Dermis microvascular lymphatic vessel endothelial cell (primary cell): ENCODE data around the gene FRMD4B. TPM values are rescaled to one million over a fixed set of nuclear protein-coding genes. Genes with fewer than 3 reads are reported as not detected.
"Not testable (repeated sequence)": the region's sequence is repeated elsewhere in the genome, so short reads cannot be mapped to it uniquely, and the experiment has no call there.

Experiments used
- DNase-seq, 2 donors: peaks; one replicate each; pipeline versions ENCODE4 v3.0.0 to v3.0.0-alpha.2; 2010; ENCODE audit warnings: low read depth in 2 of 2
- total RNA-seq: library from RNA; depleted of rRNA; stranded (reverse); fragments of >200 nt; gene quantifications from 2 replicates; pipeline ENCODE4 v1.2.1, GENCODE V29; 2014

FRMD4B gene
- total RNA-seq, 1 donor from 2014 or later: 67.8 TPM

DNA sequence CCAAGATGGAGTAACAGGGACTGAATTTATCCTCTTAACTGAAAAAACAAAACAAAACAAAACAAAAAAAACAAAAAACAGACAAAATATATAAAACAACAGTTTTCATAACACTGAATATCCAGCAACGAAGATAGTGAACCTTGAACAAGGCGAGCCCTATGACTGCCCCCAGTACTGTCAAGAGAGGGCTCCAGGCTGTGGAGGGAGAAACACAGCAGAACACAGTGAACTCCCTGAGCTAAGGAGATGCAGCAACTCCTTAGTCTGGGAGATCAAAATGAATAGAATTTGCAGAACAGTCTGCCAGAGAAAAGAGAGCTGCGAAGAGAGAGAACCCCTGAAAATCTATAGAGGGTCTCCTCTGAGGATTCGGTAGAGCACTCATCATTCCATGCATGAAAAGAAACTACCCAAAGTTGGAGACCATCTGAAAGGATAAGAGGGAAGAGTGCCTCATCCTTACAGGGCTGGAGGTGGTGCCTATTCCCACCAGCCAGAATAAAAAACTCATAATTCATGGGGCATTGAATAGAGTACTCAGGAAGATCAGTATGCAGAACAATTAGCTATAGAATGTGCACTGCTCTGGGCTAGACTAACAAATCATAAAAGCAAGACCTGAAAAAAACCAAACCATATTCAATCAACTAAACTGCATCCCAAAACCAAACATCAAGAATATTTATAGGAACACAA lies 101.8 kb downstream of the FRMD4B start:
- DNase-seq: no peak

DNA sequence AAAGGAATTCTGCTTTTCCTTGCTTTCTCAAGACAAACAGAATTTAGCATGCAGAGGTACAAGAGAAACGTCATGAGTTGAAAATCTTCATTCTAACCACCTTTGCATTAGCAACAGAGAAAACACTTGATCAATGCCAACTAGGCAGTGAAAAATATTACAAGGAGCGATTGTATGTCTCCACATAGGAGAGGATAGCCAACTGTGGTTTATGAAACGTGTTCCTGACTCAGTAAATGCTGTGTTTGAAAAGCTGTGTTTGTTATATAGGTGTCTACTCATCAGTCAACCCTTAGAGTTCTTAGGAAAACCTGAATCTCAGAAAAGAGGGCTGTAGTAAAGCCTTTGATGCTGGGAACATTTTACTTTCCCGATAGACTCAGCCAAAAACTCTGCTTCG lies 102.4 kb downstream of the FRMD4B start:
- DNase-seq: no peak

DNA sequence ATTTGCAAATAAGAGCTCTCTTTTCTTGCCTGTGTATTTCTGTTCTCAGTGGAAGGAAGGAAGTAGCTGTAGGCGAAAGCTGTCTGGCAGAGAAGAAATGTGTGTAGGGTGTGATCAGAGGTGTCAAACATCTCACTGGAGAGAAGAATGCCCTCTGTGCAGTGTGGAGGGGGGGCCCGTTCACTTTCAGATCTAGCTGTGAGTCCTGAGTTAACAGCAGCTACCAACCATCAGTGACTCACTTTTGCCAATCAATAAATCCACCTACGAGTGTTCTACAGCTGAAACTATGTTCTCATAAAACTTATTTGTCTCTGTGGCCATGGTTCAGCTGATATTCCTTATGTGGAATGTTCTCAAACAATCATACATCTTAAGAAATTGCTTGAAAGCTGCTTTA lies 103.7 kb downstream of the FRMD4B start:
- peak in 1 of 2 donors; percentile 32 for DNase-seq

DNA sequence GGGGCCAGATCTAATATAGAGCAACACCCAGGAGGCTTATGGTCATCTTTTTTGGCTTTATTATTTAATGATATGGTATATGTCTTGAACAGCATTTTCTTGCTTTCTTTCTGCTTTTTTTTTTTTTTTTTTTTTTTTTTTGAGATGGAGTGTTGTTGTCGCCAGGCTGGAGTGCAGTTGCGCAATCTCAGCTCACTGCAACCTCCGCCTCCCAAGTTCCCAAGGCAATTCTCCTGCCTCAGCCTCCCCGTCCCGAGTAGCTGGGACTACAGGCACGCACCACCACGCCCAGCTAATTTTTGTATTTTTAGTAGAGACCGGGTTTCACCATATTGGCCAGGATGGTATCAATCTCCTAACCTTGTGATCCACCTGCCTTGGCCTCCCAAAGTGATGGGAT lies 108.5 kb downstream of the FRMD4B start:
- not testable (repeated sequence) for DNase-seq

DNA sequence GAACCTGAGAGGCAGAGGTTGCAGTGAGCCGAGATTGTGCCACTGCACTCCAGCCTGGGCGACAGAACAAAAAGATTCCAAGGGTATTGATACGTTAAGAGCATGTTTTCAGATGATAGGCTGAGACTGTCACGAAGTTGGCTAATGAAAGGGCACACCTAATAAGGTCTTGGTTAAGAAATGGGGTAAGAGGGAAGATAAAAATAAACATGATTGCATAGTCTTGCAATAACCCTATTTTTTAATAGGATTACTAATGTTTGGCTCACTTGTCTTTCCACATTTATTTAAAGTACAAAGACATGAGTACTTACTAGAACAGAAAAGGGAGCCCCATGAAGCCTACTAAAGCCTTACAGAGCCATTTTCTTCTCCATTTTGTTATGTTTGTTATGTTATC lies 109.0 kb downstream of the FRMD4B start:
- DNase-seq: no peak

DNA sequence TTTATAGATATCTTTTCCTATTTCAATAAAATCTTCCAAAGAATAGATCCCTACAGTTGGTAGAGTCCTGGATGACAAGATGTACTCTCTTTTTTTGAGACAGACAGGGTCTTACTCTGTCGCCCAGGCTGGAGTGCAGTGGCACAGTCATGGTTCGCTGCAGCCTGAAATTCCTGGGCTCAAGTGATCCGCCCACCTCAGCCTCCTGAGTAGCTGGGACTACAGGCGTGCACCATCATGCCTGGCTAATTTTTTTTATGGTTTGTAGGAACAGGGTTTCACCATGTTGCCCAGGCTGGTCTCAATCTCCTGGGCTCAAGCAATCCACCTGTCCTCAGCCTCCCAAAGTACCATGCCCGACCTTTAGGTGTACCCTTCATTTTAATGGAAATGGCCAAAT lies 109.7 kb downstream of the FRMD4B start:
- DNase-seq: not testable (repeated sequence)

DNA sequence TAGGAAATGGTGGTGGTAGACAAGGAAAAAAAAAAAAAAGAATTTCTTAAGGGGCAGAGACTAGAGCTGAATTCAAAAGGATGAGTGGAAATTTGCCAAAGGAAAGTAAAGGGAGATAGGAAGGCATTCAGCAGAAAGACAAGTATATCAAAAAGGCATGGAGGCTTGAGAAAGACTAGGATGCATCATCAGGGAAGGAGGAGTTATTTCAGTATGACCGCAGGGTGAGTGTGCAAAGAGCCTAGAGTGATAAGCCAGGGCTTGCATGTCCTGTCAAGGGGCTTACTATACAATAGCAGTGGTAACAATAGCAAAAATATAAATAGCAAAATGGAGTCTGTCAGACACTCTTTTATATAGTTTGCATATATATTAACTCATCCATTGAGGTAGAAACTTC lies 112.0 kb downstream of the FRMD4B start:
- DNase-seq: no peak

DNA sequence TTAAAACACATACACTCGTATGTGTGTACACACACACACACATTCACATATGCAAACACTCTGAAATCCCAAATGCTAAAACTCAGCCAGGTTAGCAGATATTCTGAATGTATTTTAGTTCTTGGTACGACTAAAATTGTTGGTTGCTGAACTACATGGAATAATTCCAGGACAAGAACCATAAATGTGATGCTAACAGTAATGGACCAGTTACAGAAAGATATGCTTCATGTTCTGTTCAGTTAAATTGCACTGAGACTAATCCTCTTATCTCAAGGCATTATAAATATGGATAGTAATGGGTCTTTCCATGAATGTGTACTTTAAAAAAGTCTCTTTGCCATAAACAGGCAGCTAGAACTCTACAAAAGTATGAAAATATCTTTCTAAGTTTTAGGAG lies 113.3 kb downstream of the FRMD4B start:
- no peak for DNase-seq

DNA sequence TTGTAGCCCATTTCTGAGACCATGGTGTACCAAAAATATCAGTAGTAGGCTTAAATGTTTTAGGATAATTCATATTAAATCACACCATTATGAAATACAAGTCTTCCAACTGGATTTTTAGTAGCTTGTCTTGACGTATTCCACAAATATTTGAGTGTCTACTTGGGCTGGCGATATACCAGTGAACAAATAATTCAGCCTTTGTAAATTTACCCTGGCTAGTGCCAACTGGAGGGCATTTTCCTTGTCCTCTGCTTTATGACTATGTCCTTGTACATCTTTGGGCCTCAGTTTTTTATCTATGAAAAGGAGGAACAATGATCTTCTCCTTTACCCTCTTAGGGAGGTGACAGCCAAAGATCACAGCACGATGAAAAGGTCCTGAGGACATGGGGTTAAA lies 114.8 kb downstream of the FRMD4B start:
- DNase-seq: no peak

DNA sequence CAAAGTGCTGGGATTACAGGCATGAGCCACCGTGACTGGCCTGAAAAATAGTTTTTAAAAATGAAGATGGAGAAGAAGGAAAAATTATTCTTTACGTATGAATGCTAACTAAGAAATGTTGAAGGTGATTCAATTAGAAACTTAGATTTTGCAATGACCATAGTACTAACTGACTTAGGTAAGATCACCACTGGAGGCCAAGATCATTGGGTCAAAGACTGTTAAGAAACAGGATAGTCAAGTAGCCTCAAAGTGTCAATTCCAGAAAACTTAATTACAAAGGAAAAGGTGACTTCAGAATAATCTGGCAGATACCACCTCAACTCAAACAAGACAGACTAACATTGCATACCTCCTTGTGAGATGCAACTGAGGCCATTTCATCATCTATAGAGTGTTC lies 119.3 kb downstream of the FRMD4B start:
- DNase-seq: no peak

DNA sequence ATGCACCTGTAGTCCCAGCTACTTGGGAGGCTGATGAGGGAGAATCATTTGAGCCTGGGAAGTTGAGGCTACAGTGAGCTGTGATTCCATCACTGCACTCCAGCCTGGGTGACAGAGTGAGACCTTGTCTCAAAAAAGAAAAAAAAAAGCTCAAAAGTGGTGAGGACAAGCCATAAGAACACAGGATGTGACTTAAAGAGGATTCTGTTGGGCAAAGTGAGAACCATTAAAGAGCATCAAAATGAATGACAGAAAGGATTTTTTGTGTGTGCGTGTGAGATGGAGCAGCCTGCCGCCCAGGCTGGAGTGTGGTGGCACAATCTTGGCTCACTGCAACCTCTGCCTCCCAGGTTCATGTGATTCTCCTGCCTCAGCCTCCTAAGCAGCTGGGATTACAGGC lies 119.8 kb downstream of the FRMD4B start:
- not testable (repeated sequence) for DNase-seq

DNA sequence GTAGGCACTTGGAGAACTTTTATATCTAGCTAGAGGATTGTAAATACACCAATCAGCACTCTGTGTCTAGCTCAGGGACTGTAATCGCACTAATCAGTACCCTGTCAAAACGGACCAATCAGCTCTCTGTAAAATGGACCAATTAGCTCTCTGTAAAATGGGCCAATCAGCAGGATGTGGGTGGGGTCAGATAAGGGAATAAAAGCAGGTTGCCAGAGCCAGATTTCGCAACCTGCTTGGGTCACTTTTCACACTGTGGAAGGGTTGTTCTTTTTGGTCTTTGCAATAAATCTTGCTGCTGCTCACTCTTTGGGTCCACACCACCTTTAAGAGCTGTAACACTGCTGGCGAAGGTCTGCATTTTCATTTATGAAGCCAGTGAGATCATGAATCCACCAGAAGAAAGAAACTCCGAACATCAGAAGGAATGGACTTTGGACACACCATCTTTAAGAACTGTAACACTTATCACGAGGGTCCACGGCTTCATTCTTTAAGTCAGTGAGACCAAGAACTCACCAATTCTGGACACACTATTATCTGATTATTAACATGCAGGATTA lies 125.0 kb downstream of the FRMD4B start:
- not testable (repeated sequence) for DNase-seq

DNA sequence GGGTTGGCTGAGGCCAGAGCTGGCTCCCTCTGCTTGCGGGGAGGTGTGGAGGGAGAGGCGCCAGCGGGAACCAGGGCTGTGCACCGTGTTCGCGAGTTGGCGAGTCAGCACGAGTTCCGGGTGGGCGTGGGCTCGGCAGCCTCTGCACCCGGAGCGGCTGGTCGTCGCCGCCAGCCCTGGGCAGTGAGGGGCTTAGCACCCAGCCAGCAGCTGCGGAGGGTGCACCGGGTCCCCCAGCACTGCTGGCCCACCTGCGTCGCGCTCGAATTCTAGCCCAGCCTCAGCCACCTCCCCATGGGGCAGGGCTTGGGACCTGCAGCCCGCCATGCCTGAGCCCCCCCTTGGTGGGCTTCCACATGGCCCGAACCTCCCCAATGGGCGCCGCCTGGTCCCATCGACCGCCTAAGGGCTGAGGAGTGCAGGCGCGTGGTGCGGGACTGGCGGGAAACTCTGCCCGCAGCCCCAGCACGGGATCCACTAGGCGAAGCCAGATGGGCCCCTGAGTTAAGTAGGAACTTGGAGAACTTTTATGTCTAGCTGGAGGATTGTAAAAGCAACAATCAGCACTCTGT lies 125.6 kb downstream of the FRMD4B start:
- no peak for DNase-seq

DNA sequence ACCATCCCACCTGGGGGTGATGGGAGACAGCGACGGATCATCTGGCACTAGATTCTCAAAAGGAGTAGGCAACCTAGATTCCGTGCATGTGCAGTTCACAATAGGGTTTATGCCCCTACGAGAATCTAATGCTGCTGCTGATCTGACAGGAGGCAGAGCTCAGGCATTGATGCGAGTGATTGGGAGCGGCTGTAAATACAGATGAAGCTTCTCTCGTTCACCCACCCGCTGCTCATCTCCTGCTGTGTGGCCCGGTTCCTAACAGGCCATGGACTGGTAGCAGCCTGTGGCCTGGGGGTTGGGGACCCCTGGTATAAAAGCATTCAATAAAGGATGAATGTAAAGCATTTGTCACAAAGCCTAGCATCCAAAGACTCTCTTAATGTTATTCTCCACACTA lies 126.8 kb downstream of the FRMD4B start:
- DNase-seq: no peak

DNA sequence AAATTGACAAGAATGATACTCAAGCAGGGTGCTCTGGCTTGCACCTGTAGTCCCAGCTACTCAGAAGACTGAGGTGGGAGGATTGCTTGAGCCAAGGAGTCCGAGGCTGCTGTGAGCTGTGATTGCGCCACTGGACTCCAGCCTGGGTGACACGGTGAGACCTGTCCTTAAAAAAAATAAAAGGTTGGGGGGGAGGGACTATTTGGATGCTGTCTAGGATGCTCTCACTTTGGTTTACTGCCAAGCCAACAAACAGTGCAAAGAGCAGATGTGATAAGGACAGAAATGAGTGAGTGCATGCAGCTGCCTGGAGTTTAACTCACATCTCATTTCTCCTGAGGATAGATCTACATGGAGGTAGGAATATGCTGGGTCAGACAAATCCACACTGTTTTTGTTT lies 130.0 kb downstream of the FRMD4B start:
- DNase-seq: no peak

DNA sequence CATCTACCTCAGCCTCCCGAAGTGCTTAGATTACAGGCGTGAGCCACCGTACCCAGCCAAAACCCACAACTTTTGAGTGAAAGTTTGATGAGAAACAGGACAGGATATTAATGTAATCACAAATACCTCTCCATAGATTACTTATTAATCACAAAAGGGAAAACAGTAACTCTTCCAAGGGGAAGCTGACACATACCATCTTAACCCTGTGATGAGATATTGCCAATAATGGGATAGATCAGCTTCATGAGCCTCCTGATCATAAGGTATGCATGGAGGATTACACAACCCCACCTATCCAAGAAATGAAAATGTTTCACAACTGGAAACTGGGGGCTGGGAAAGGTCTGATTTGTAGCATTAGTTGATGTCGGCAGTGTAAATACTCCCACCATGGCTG lies 131.5 kb downstream of the FRMD4B start:
- no peak for DNase-seq

DNA sequence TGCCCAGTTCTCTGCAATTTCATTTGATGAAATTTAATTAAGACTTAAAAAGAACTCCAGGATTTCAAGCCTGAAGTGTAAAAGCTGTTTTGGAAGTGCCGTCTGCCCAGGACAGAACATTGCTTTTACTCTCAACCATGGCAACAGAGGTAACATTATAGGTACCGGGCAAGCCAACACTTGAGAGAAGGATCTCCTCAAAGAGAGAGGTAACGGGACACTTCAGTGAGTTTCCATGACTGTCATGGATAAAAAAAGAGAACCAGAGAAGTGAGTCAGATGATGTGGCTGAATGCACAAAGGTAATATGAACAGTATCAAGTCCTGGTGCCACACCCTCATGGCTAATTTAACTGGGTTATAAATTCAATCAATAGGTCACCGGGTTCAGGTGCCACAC lies 133.3 kb downstream of the FRMD4B start:
- DNase-seq: no peak

DNA sequence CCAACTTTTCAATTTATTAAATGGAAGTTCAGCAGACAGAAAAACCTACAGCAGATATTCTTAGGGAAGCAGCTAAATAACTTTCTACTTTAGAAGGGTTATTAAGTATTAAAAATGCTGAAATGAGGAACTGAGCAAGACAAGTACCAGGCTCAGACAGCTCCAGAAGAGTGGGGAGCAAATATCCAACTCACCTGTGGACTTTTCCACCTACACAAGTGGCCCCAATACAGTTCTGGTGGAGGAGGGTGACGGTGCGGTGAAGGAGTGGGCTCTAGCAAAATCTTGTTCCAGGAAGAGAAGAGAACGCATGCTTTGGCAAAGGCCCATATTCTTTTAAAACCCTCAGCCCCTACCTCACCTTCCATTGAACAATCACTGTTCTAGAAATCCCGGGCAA lies 133.7 kb downstream of the FRMD4B start:
- DNase-seq: no peak

DNA sequence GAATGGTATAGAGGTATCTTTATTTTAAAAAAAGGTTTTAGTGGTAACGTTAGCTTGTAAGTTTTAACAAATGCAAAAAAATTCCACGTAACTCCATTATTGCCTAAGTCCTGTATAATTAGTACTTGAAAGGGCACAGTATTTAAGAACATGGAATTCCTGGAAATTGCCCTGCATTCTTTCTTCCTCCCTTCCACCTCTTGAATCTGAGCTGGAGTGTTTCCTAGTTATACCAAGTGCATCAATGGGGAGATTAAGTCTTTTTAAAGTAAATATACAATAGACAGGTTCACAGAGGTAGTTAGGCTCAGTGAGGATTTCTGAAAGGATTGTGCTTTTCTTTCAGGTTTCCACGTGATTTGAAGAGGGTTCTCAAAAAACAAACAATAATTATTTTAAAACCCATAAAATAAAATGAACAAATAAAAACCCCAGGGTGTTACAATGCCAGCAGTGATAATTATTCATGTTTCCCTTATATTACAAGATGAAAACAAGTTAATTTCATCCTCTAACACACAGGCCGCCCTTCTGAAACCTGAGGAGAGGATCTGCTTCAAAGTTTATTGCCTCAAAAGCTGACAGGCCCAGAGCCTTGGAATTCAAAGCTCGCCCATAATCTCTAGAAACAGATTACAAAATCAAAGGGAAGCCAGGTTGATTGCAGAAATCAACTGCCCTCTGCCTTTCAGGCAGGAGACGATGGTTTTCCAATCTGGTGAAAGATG lies 134.6 kb downstream of the FRMD4B start:
- no peak for DNase-seq

DNA sequence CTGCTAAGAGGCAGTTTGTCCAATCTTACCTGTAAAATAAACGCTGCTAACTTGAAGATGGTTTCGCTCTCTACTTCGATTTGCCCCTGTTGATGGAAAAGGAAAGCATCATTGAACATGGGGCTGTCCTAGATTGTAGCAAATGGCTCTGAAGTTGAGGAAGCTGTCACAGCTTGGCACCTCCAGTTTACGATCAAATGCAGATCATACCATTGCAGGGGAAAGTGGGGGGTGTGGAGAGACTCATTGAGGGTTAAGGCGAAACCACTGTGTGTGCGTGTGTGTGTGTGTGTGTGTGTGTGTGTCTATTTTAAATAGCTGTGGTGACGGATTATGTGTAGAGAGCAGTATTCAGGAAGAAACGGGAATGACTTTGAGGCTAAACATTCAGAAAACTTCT lies 135.9 kb downstream of the FRMD4B start:
- no peak for DNase-seq

DNA sequence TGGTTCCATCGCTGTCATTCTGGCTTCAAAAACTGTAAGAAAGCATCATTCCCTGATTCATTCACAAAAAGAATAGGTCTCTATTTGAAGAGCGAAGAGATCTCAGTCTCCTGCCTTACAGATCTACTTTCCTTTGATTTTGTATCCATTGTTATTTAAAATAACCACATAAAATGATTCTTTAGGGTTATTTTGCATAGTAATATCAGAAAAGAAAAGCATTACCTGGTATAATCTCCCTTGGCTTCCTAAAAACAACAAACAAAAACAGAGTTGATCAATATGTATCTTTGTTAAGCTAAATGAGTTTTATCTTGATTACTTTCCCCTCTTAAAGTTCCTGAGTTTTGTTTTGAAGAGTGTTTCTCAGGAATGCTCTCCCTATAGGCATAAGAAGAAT lies 136.9 kb downstream of the FRMD4B start:
- no peak for DNase-seq

DNA sequence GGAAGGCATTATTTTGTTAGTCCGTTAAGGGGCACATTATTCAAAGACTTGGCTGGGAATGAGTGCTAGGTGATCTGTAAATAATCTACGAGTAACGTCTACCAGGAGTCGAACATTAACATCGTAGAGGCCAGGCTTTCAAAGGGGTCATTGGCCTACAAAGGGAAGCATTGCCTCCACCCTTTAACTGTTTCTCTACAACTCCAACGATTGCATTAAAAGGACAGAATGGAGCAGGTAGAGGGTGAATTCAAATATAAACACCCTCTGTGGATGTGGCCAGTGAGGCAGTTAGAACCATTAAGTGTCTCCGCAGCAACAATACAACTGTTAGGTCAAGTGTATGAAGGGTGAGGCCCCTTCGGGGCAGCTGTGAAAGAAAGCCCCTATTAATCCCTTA lies 137.5 kb downstream of the FRMD4B start:
- DNase-seq: no peak

DNA sequence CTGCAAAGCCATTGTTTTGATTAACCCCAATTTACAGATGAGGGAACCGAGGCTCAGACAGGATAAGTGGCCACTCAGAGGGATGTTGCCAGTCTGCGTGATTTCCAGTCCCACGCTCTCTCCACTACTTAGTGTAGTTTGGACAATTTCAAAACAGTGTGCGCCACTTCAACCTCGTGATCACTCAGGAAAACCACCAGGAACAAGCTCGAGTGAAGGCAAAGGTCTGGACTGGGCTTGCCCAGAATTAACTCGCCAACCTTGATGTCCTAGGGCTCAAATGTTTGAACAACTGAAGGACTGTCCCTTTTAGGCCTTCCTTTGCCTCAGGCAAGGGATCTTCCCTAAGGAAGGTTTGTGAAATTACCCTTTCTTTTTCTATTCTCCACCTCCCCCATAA lies 139.3 kb downstream of the FRMD4B start:
- no peak for DNase-seq
